ENCODE data around the gene TNFRSF12A.

DNA sequence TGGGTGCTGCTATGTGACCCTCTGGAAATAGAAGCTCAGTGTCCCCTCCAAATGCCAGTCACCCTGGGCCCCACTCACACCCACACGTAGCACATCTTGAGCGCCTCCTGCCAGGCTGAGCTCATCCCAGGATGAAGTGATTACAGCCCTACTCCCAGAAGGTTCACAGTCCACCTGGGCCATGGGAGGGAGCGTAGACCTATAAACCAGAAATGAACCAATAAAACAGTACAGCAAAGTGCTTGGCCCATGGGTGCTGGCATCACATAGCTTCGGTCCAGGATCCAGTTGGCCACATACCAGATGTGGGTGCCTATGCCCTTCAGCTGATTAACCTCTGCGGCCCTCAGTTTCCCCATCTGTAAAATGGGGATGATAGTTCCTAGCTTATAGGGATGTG lies 18.7 kb downstream of the TNFRSF12A start:
- TF ChIP-seq, protein P1, sequence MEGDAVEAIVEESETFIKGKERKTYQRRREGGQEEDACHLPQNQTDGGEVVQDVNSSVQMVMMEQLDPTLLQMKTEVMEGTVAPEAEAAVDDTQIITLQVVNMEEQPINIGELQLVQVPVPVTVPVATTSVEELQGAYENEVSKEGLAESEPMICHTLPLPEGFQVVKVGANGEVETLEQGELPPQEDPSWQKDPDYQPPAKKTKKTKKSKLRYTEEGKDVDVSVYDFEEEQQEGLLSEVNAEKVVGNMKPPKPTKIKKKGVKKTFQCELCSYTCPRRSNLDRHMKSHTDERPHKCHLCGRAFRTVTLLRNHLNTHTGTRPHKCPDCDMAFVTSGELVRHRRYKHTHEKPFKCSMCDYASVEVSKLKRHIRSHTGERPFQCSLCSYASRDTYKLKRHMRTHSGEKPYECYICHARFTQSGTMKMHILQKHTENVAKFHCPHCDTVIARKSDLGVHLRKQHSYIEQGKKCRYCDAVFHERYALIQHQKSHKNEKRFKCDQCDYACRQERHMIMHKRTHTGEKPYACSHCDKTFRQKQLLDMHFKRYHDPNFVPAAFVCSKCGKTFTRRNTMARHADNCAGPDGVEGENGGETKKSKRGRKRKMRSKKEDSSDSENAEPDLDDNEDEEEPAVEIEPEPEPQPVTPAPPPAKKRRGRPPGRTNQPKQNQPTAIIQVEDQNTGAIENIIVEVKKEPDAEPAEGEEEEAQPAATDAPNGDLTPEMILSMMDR (optimal IDR thresholded peaks at IDR 0.05 in 1 of 3, IDR thresholded peaks at IDR 0.05 in 1 of 3, conservative IDR thresholded peaks at IDR 0.05 in 1 of 3; ENCODE audit: extremely low read depth in 1 of 3, insufficient read depth in 2 of 3, low read length in 3 of 3) = no peak
- TF ChIP-seq EZH2 (IDR thresholded peaks at IDR 0.05; ENCODE audit: low read length) = no peak
